GM12891 (cell line): Measurements from ENCODE around the gene RTN3.

Experiments used
- PAX5 ChIP-seq: IDR thresholded peaks from 2 replicates; pipeline ENCODE4 v1.6.1; 2011; ENCODE audit warnings: low read length, moderate library complexity, mild to moderate bottlenecking; ENCODE audit not compliant: insufficient read depth, severe bottlenecking
- POLR2A ChIP-seq: IDR thresholded peaks from 2 replicates; pipeline ENCODE4 v1.6.1; 2011; ENCODE audit warnings: low read depth, low read length, control low read depth
- POLR2AphosphoS5 ChIP-seq: IDR thresholded peaks from 2 replicates; pipeline ENCODE4 v1.6.1; 2011; ENCODE audit warnings: low read depth, low read length, control low read depth
- SPI1 ChIP-seq: IDR thresholded peaks from 2 replicates; pipeline ENCODE4 v1.6.1; 2011; ENCODE audit warnings: low read depth, low read length, control low read depth
- TAF1 ChIP-seq: IDR thresholded peaks from 2 replicates; pipeline ENCODE4 v1.6.1; 2011; ENCODE audit warnings: low read depth, low read length, control low read depth

- no peak for TF ChIP-seq POLR2A
- TF ChIP-seq POLR2AphosphoS5: no peak
- TF ChIP-seq SPI1: no peak
- TF ChIP-seq TAF1: no peak
- no peak for TF ChIP-seq PAX5
Observed at GRCh38 chr11:63709336-63709884, 28.1 kb downstream of the RTN3 start.
